HL-60 (cell line): ENCODE data around the gene SGSM1.

Experiments
- DNase-seq, 2 experiments: peaks; one replicate each; pipeline ENCODE4 v3.0.0-alpha.2; 2010 to 2020; ENCODE audit warnings: low read depth in 1 of 2, low spot score in 1 of 2
- H3K27ac ChIP-seq: fragments of 250-450 bp; sonication (Bioruptor Pico); replicated peaks from 2 replicates; pipeline ENCODE4 v1.5.1; 2020; ENCODE audit warnings: mild to moderate bottlenecking, moderate library complexity
- H3K27me3 ChIP-seq: fragments of 250-450 bp; sonication (Bioruptor Pico); 2 replicates; pipeline ENCODE4 v1.5.1; 2021; ENCODE audit warnings: mild to moderate bottlenecking, moderate library complexity; ENCODE audit not compliant: insufficient read depth, poor library complexity, severe bottlenecking
- H3K4me3 ChIP-seq: replicated peaks from 2 replicates; pipeline ENCODE4 v1.5.1; 2011; ENCODE audit warnings: mild to moderate bottlenecking, control low read depth, low read length; ENCODE audit not compliant: insufficient read depth
- GABPA ChIP-seq: IDR thresholded peaks from 2 replicates; pipeline ENCODE4 v1.6.1; 2012; ENCODE audit warnings: low read depth
- POLR2AphosphoS5 ChIP-seq: IDR thresholded peaks from 2 replicates; pipeline ENCODE4 v1.6.1; 2012; ENCODE audit warnings: low read depth
- REST ChIP-seq: IDR thresholded peaks from 2 replicates; pipeline ENCODE4 v1.6.1; 2012; ENCODE audit warnings: low read depth; ENCODE audit not compliant: insufficient replicate concordance
- SPI1 ChIP-seq: IDR thresholded peaks from 2 replicates; pipeline ENCODE4 v1.6.1; 2012; ENCODE audit warnings: low read depth, mild to moderate bottlenecking, borderline replicate concordance
- TF ChIP-seq, protein P1 (sequence below): IDR thresholded peaks from one replicate; pipeline ENCODE4 v1.5.1; 2011; ENCODE audit warnings: low read length, control low read depth, inconsistent platforms; ENCODE audit not compliant: insufficient read depth

Gene SGSM1

GRCh38 chr22:24871611-24872205 lies 65.7 kb downstream of the SGSM1 start:
- H3K27me3 ChIP-seq: no peaks in the 10 kb centered on the region
- peak; percentile 24 to 84 for DNase-seq
- no peak overlapping the region; the same call in 1 of the 2 replicates for H3K27ac ChIP-seq
- no peak overlapping the region for H3K4me3 ChIP-seq
- TF ChIP-seq SPI1 (no peak), REST (no peak), POLR2AphosphoS5 (peak; percentile 98), GABPA (no peak)
- TF ChIP-seq, protein P1, sequence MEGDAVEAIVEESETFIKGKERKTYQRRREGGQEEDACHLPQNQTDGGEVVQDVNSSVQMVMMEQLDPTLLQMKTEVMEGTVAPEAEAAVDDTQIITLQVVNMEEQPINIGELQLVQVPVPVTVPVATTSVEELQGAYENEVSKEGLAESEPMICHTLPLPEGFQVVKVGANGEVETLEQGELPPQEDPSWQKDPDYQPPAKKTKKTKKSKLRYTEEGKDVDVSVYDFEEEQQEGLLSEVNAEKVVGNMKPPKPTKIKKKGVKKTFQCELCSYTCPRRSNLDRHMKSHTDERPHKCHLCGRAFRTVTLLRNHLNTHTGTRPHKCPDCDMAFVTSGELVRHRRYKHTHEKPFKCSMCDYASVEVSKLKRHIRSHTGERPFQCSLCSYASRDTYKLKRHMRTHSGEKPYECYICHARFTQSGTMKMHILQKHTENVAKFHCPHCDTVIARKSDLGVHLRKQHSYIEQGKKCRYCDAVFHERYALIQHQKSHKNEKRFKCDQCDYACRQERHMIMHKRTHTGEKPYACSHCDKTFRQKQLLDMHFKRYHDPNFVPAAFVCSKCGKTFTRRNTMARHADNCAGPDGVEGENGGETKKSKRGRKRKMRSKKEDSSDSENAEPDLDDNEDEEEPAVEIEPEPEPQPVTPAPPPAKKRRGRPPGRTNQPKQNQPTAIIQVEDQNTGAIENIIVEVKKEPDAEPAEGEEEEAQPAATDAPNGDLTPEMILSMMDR: no peak

GRCh38 chr22:24873226-24873625 lies 67.2 kb downstream of the SGSM1 start:
- no peak overlapping the region for H3K4me3 ChIP-seq
- TF ChIP-seq, protein P1: no peak
- TF ChIP-seq SPI1 (no peak), REST (no peak), POLR2AphosphoS5 (no peak), GABPA (no peak)
- H3K27me3 ChIP-seq: no peaks in the 10 kb centered on the region
- no peak for DNase-seq
- no peak overlapping the region for H3K27ac ChIP-seq

- no peaks in the 10 kb centered on the region for H3K27me3 ChIP-seq
- H3K27ac ChIP-seq: no peak overlapping the region
- DNase-seq: peak in 1 of 2 experiments; percentile 23
- H3K4me3 ChIP-seq: no peak overlapping the region
- TF ChIP-seq, protein P1: no peak
- TF ChIP-seq SPI1: no peak
- TF ChIP-seq GABPA: no peak
- TF ChIP-seq REST: peak; percentile 100
- TF ChIP-seq POLR2AphosphoS5: no peak
Observed at GRCh38 chr22:24875862-24876506, 70.0 kb downstream of the SGSM1 start.
